LNCAP (cell line): Measurements from ENCODE around the gene ATP5F1E.

Source experiments
- TF ChIP-seq, protein P1 (sequence below): fragments of 450-650 bp; IDR thresholded peaks from 2 replicates; pipeline ENCODE4 v1.5.1; 2017; ENCODE audit warnings: mild to moderate bottlenecking

Gene ATP5F1E

GRCh38 chr20:58987790-58988564, 44.2 kb downstream of the ATP5F1E start:
- TF ChIP-seq, protein P1, sequence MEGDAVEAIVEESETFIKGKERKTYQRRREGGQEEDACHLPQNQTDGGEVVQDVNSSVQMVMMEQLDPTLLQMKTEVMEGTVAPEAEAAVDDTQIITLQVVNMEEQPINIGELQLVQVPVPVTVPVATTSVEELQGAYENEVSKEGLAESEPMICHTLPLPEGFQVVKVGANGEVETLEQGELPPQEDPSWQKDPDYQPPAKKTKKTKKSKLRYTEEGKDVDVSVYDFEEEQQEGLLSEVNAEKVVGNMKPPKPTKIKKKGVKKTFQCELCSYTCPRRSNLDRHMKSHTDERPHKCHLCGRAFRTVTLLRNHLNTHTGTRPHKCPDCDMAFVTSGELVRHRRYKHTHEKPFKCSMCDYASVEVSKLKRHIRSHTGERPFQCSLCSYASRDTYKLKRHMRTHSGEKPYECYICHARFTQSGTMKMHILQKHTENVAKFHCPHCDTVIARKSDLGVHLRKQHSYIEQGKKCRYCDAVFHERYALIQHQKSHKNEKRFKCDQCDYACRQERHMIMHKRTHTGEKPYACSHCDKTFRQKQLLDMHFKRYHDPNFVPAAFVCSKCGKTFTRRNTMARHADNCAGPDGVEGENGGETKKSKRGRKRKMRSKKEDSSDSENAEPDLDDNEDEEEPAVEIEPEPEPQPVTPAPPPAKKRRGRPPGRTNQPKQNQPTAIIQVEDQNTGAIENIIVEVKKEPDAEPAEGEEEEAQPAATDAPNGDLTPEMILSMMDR, result no peak

DNA sequence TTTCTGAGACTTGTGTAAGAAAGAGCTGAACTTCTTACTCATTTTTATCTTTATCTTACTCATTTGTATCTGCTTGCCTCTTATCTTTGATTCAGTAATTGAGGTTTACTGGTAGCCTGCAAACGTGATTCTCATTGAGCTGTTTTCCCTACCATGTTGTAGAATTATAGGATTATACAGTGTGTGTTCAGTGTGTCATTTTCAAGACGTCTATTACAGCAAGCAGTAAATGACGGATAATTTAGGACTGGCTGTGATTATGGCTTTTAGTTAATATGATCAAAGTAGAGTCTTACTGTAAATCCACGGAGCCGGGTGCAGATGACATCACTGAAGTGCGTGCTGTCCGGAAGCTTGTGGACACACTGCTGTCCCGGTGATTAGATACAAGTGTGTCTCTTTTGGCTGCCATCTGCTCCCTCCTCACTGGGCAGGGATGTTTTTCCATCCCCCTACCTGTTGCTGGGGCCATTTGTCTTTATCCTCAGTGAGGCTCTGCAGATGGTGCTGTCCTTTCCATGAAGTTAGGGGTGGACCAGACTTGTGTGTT, 45.1 kb downstream of the ATP5F1E start:
- TF ChIP-seq, protein P1, result no peak

DNA sequence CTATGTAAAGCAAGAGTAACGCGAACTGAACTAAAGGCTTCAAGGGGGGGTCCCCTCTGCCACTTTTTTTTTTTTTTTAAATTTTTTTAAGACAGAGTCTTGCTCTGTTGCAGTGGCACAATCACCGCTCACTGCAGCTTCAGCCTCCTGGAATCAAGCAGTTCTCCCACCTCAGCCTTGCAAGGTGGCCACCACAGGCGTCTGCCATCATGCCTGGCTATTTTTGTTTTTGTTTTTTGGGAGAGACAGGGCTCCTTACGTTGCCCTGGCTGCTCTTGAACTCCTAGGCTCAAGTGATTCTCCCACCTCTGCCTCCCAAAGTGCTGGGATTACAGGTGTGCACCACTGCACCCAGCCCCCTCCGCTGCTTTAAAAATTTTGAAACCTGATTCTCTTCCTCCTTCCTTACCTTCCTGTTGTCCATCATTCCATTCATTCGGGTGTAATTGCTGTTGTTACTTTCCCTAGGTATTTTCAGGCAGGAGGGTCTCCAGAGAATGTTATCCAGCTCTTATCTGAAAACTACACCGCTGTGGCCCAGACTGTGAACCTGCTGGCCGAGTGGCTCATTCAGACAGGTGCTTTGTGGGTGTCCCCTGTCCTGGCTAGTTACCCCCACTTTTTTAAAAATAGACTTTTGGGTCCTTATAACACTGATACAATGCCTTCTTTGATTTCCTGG, 45.7 kb downstream of the ATP5F1E start:
- TF ChIP-seq, protein P1, result no peak

GRCh38 chr20:58985656-58986055, 46.5 kb downstream of the ATP5F1E start:
- TF ChIP-seq, protein P1, result no peak

DNA sequence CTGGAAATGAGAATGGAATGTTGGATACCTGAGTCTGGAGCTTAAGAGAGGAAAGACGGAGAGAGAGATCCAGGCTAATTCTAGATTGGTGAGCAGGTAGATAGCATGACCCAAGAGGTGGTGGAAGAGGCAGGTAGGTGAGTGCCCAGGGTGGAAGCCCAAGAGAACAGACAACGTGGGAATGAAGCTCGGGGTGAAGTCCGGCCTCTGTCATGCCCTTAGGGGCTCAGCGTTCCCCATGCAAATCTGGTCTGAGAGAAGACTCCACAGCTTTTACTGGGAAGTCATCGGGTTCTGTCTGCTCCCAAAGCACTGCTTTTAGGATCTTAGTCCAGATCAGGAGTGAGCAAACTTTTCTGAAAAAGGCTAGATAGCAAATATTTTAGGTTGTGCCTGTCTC, 47.4 kb downstream of the ATP5F1E start:
- TF ChIP-seq, protein P1, result no peak

GRCh38 chr20:58982406-58983114, 49.6 kb downstream of the ATP5F1E start:
- TF ChIP-seq, protein P1, result no peak

GRCh38 chr20:58981628-58982364, 50.3 kb downstream of the ATP5F1E start:
- TF ChIP-seq, protein P1, result no peak
